Skeletal muscle satellite cell (primary cell): ENCODE measurements around the gene SQSTM1.

Source experiments
- H3K27me3 ChIP-seq: 2 replicates; pipeline ENCODE4 v1.7.0; 2013; ENCODE audit warnings: low read length; ENCODE audit not compliant: control insufficient read depth, insufficient read depth
- H3K36me3 ChIP-seq: 2 replicates; pipeline ENCODE4 v1.7.0; 2013; ENCODE audit warnings: mild to moderate bottlenecking, control low read depth, low read length; ENCODE audit not compliant: insufficient read depth
- H3K4me1 ChIP-seq: 2 replicates; pipeline ENCODE4 v1.7.0; 2013; ENCODE audit warnings: low read length; ENCODE audit not compliant: control insufficient read depth, insufficient read depth
- H3K4me2 ChIP-seq: 2 replicates; pipeline ENCODE4 v1.7.0; 2013; ENCODE audit warnings: mild to moderate bottlenecking, low read length
- H3K4me3 ChIP-seq: 2 replicates; pipeline ENCODE4 v1.7.0; 2013; ENCODE audit warnings: low read length
- H3K9ac ChIP-seq: 2 replicates; pipeline ENCODE4 v1.7.0; 2013; ENCODE audit warnings: mild to moderate bottlenecking, low read depth, low read length, moderate library complexity
- H3K9me3 ChIP-seq: replicated peaks from 2 replicates; pipeline ENCODE4 v1.7.0; 2013; ENCODE audit warnings: mild to moderate bottlenecking, control low read depth, low read length

Gene SQSTM1

DNA sequence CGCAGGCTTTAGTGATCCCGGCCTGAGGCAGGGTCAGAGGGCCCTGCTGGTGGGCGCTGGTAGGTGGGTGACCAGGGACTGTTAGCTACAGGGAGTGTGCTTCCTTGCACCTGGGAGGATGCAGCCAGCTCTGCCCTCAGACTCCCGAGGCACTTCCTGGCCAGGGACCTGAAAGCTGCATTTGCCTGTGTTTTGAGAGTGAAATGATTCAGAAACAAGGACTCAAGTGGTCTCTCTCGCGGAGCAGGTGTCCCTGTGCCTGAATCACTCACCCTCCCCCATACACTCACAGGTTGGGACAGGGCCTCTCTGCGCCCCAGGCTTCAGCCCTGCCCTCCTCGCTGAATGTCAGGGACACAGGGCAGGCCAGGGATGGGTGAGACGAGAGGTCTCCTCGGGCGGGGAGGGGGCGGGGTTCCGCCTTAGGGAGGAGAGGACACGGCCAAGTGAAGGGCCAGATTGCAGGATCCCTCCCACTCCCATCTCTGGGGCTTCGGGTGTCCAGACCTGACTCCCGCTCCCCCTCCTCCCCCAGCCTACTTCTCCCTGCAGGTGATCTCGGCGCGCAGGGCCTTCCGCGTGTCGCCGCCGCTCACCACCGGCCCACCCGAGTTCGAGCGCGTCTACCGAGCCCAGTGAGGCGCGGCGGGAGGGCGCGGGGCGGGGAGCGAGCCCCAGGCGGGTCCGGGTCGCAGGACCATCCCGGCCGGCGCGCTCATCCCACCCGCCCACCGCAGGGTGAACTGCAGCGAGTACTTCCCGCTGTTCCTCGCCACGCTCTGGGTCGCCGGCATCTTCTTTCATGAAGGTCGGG, 25.4 kb upstream of the SQSTM1 start:
- peak overlapping the region; percentile 82 for H3K4me3 ChIP-seq
- H3K4me1 ChIP-seq = peaks cover 28% of the 10 kb centered on the region

DNA sequence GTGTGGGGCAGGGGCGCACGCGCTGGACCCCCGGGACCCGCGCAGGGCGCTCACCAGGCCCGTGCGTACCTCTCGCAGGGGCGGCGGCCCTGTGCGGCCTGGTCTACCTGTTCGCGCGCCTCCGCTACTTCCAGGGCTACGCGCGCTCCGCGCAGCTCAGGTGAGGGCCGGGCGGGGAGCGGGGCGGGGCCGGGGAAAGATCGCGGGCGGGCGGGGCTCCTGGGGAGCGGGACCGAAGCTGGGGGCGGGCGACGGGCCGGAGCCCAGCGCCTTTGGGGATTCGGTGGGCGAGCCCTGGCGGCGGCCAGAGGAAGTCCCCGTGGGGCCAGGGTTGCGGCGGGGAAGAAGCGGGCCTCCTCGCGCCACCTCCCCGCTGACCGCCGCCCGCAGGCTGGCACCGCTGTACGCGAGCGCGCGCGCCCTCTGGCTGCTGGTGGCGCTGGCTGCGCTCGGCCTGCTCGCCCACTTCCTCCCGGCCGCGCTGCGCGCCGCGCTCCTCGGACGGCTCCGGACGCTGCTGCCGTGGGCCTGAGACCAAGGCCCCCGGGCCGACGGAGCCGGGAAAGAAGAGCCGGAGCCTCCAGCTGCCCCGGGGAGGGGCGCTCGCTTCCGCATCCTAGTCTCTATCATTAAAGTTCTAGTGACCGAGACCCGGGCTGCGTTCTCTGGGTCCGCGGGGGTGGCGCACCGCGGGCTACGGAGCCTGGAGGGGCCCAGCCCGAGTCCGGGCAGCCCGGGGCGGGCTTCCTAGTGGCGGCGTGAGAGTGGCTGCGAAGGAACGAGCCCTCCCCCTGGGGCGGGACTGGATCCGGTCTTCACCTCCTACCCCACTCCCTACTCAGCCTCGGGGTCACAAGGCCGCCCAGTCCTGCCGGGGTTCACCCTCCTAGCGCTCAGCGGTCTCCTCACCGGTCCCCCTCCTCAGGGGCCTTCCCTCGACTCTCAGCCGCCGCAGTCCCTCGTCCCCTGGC, 24.6 kb upstream of the SQSTM1 start:
- peaks cover 28% of the 10 kb centered on the region for H3K4me1 ChIP-seq
- H3K9ac ChIP-seq = peak overlapping the region; percentile 88
- peak overlapping the region; percentile 82 for H3K4me3 ChIP-seq
- H3K9me3 ChIP-seq = no peaks in the 10 kb centered on the region
- H3K4me2 ChIP-seq = peak overlapping the region; percentile 96
- peaks cover 46% of the 10 kb centered on the region for H3K36me3 ChIP-seq
- no peaks in the 10 kb centered on the region for H3K27me3 ChIP-seq

More for the DNA sequence above, 25.4 kb upstream of the SQSTM1 start:
- Histone ChIP-seq H3K36me3 (peaks cover 38% of the 10 kb centered on the region), H3K27me3 (no peaks in the 10 kb centered on the region), H3K9ac (peak overlapping the region; percentile 88), H3K4me2 (peak overlapping the region; percentile 96), H3K9me3 (no peaks in the 10 kb centered on the region)

DNA sequence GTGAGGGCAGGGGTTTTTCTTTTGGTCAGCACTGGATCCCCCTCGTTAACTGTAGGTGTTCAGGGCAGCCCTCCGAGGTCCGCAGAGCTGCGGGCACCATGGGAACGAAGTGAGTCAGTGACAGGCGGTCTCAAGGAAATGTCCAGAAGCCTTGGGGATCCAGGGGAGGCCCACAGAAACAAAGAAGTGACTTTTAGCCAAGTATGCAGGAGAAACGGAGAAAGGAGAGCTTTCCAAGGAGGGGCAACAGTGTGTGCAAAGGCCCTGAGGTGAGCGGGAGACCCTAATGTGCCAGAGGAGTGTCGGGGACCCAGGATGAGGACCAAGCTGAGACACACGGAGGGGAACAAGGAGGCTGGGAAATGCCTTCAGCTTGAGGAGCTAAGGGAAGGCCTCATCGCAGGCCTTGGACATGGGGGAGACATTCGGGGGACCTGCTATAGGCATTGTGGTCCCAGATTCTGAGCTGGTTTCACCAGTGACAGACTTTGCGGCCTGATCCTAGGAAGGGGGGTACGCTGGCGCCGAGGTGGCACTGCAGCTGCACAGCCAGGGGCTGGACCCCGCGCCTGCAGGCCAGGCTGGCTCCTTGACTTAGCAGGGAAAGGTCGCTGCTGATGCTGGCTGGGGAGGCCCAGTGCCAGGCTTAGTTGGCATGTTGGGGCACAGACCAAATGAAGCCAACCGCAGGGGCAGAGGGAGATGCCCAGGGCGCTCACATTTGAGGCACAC, 23.7 kb upstream of the SQSTM1 start:
- no peaks in the 10 kb centered on the region for H3K9me3 ChIP-seq
- H3K36me3 ChIP-seq = peaks cover 53% of the 10 kb centered on the region
- H3K4me2 ChIP-seq = peak overlapping the region; percentile 96
- H3K4me3 ChIP-seq = peak overlapping the region; percentile 82
- H3K4me1 ChIP-seq = peaks cover 32% of the 10 kb centered on the region
- H3K27me3 ChIP-seq = no peaks in the 10 kb centered on the region
- peak overlapping the region; percentile 88 for H3K9ac ChIP-seq

DNA sequence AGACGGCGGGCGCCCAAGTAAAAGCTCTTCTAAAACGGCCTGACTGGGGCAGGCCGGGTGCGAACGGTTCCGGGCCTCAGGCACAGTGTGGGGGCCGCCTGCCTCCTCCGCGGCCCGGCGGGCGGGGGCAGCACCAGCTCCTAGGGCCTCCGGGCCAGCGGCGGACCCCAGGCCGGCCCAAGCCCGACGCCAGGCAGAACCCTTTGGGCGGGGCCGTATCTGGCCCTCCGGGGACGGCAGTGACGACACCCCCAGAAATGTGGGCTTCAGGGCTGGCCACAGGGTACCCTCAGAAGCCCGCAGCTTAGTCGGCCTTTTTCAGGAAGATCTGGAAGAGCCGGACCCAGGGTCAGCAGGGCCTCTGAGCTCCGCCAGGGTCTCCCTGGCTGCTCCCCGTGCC, 23.0 kb upstream of the SQSTM1 start:
- H3K36me3 ChIP-seq = peaks cover 55% of the 10 kb centered on the region
- H3K9ac ChIP-seq = no peak overlapping the region
- H3K9me3 ChIP-seq = no peaks in the 10 kb centered on the region
- no peaks in the 10 kb centered on the region for H3K27me3 ChIP-seq
- no peak overlapping the region for H3K4me2 ChIP-seq
- no peak overlapping the region for H3K4me3 ChIP-seq
- H3K4me1 ChIP-seq = peaks cover 39% of the 10 kb centered on the region

DNA sequence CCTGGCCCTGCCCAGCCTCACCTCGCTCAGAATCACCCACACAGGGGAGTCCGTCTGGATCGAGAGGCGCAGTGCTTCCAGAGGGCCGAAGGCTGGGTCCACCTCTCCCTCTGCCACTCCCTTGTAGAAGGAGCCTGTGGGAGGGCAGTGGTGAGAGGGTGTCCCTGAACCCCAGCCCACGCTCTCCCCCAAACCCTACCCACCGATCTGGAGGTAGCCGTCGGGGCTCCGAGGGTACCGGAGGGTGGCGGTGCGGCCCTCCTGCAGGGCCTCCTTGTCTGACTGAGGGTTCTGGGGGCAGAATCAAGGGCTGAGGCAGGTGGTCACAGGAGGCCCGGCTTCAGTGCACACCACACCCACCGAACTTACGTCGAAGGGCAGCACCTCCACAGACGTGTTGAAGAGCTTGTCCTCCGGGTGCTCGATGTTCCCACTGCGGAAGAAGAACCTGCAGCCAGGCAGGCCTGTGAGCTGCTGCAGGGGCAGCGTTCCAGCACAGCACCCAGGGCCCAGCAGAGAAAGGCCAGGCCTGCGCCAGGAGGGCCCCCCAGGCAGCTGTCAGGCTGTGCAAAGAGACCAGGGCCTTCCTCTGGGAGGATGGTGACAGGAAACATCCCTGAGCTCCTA, 22.4 kb upstream of the SQSTM1 start:
- Histone ChIP-seq H3K4me3 (no peak overlapping the region), H3K9ac (no peak overlapping the region), H3K4me2 (no peak overlapping the region), H3K9me3 (no peaks in the 10 kb centered on the region), H3K27me3 (no peaks in the 10 kb centered on the region), H3K4me1 (peaks cover 43% of the 10 kb centered on the region), H3K36me3 (peaks cover 55% of the 10 kb centered on the region)

DNA sequence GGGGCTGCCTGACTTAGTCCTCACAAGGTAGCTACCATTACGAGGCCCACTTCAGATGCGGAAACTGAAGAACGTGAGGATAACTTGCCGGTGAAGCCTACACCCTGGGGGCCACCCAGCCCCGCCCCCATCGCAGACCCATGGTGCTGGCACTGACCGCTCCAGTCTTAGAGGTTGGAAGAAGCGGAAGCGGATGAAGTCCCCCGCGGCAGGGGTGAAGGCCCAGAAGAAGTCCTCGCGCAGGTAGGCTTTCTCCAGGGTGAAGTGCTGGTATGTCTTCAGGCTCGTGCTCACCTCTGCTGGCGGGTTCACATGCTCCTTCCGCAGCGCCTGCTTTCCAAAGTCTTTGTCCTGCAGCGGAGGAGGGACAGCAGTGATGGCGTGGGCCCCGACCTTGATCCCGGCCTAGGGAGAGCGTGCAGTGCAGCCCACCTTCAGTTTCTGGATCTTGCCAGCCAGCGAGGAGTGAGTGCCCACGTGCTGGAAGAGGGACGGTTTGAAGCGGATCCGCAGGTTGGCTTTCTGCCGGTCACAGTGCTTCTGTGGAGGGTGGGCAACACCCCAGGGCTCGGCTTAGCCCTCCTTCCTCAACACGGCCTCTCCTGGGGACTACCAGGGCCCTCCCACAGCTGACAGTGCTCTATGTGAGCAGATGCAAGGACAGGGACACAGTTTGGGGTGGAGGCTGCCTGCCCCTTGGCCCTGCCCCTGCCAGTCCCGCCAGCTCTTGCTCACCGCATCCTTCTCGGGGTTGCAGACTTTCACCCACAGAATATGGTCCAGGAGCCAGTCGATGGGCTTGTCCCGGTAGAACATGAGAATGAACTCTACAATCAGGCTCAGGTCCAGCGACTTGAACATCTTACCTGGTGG, 21.7 kb upstream of the SQSTM1 start:
- peaks cover 55% of the 10 kb centered on the region for H3K36me3 ChIP-seq
- peaks cover 42% of the 10 kb centered on the region for H3K4me1 ChIP-seq
- H3K4me3 ChIP-seq = no peak overlapping the region
- no peak overlapping the region for H3K9ac ChIP-seq
- H3K27me3 ChIP-seq = no peaks in the 10 kb centered on the region
- H3K9me3 ChIP-seq = no peaks in the 10 kb centered on the region
- no peak overlapping the region for H3K4me2 ChIP-seq

DNA sequence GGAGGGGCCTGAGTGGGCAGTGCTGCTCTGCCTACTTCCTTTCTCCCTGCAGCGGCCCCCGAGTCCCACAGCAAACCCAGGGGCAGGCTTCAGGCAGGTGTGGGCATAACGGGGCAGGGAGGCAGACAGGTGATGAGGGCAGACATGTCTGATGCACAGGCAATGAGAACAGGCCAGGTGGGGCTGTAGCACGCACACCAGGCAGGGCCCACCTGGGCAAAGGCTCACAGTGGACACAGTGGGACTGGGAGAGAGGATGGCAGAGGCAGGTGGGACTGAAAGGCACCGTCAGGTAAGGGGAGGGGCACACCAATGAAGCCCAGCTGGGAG, 21.1 kb upstream of the SQSTM1 start:
- no peaks in the 10 kb centered on the region for H3K27me3 ChIP-seq
- no peaks in the 10 kb centered on the region for H3K9me3 ChIP-seq
- H3K4me3 ChIP-seq = no peak overlapping the region
- H3K9ac ChIP-seq = no peak overlapping the region
- H3K4me1 ChIP-seq = peaks cover 42% of the 10 kb centered on the region
- H3K4me2 ChIP-seq = no peak overlapping the region
- peaks cover 55% of the 10 kb centered on the region for H3K36me3 ChIP-seq

DNA sequence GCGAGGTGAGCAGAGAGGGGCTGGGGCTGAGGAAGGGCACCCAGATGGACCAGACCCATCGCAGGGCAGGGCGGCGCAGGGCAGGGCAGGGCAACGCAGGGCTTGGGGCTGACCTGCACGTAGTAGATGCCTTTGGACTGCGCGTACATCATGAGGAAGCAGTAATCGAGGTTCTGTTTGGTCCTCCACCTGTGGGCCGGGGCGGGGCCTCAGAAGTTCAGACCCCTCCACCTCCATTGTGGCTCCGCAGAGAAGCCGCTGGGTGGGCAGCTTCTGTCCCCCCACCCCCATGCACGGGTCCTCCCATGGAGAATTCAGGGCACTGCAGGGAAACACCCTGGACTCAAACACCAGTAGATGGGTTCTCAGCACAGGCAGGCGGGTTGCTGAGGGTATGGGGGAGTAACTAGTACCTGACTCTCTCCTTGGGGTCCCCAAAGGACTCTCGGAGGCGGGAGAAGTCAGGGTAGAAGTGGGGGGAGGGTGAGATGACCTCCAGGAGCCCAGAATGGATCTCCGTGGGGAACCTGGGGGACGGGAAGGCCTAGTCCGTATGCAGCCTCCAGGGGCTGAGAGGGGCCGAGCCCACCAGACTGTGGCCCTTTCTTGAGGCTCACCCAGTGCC, 20.5 kb upstream of the SQSTM1 start:
- Histone ChIP-seq H3K4me1 (peaks cover 48% of the 10 kb centered on the region), H3K9ac (no peak overlapping the region), H3K4me2 (no peak overlapping the region), H3K27me3 (no peaks in the 10 kb centered on the region), H3K9me3 (no peaks in the 10 kb centered on the region), H3K4me3 (no peak overlapping the region), H3K36me3 (peaks cover 55% of the 10 kb centered on the region)

DNA sequence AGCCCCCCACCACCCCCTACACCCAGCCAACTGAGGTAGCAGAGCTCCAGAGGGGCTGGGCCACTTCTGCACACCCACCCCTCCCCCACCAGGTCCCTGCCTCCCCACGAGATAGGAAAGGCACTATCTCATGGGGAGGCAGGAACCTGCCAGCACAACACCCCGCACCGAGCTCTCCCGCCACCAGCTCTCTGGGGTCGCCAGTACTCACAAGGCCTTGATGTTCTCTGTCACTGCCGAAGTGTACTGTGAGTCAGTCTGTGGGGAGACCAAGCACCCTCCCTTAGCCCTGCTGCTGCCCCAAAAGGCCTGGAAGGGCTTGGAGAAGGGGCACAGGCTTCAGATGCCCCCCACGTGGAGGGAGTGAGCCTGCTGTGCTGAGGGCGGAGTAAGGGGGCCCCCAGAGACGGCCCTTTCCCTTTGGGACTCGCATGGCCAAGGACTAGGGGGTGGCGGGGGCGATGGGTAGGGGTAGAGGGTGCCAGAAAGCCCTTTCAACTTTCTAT, 20.0 kb upstream of the SQSTM1 start:
- Histone ChIP-seq H3K36me3 (peaks cover 55% of the 10 kb centered on the region), H3K4me3 (no peak overlapping the region), H3K9ac (no peak overlapping the region), H3K4me1 (peaks cover 46% of the 10 kb centered on the region), H3K4me2 (no peak overlapping the region), H3K27me3 (no peaks in the 10 kb centered on the region), H3K9me3 (no peaks in the 10 kb centered on the region)
